Naive thymus-derived CD4-positive, alpha-beta T cell (primary cell): ENCODE results near the gene FAM193A. TPM values are rescaled to one million over a fixed set of nuclear protein-coding genes. Genes with fewer than 3 reads are reported as not detected.

ENCODE experiments used
- ATAC-seq: fragments of 150-1000 bp; cut with Tn5 transposase; 2 replicates; pipeline ENCODE4 v1.10.0; 2021; ENCODE audit warnings: mild to moderate bottlenecking, moderate library complexity
- CTCF ChIA-PET: fragments of 350-600 bp; sonication (Branson Sonifier 250); formaldehyde crosslinking; loops from one replicate; lab custom pipeline; 2021; ENCODE audit warnings: antibody characterized with exemption; lab: Charles Lee
- POLR2A ChIA-PET: fragments of 350-600 bp; sonication (Branson Sonifier 250); formaldehyde crosslinking; loops from one replicate; lab custom pipeline; 2021; ENCODE audit warnings: antibody characterized with exemption, inconsistent platforms; lab: Charles Lee
- DNase-seq, 9 donors: peaks; one replicate each; pipeline versions ENCODE4 v3.0.0 to v3.0.0-alpha.2; 2020 to 2022; ENCODE audit warnings: mixed read lengths in 1 of 9
- H3K27ac ChIP-seq: one replicate; pipeline ENCODE4 v1.7.0; 2013; ENCODE audit warnings: mild to moderate bottlenecking, low read depth, low read length, moderate library complexity
- H3K27me3 ChIP-seq, 2 donors: one replicate each; pipeline ENCODE4 v1.7.0; 2013; ENCODE audit warnings: low read length in 2 of 2, mild to moderate bottlenecking in 2 of 2, moderate library complexity in 2 of 2; ENCODE audit not compliant: control insufficient read depth in 2 of 2, insufficient read depth in 2 of 2
- H3K36me3 ChIP-seq, 3 experiments: 1 replicate in 2 of 3; 2 replicates in 1 of 3; pipeline ENCODE4 v1.7.0; 2013; ENCODE audit warnings: low read length in 3 of 3, mild to moderate bottlenecking in 3 of 3, moderate library complexity in 1 of 3; ENCODE audit not compliant: insufficient read depth in 3 of 3, control insufficient read depth in 2 of 3
- H3K4me1 ChIP-seq, 2 donors: one replicate each; pipeline ENCODE4 v1.7.0; 2013; ENCODE audit warnings: low read length in 2 of 2, mild to moderate bottlenecking in 2 of 2, moderate library complexity in 1 of 2; ENCODE audit not compliant: control insufficient read depth in 2 of 2, insufficient read depth in 2 of 2
- H3K4me3 ChIP-seq: 2 replicates; pipeline ENCODE4 v1.7.0; 2013; ENCODE audit warnings: mild to moderate bottlenecking, low read length
- H3K9me3 ChIP-seq, 3 experiments: 1 replicate in 2 of 3; 2 replicates in 1 of 3; pipeline ENCODE4 v1.7.0; 2013; ENCODE audit warnings: low read length in 3 of 3; ENCODE audit not compliant: control insufficient read depth in 2 of 3
- H3K27ac Mint-ChIP-seq, 9 donors: one replicate each; pipeline ENCODE4 v1.8.0; 2020 to 2022; ENCODE audit warnings: mixed read lengths in 9 of 9, mild to moderate bottlenecking in 8 of 9, moderate library complexity in 5 of 9, inconsistent platforms in 2 of 9
- H3K27me3 Mint-ChIP-seq, 5 donors: one replicate each; pipeline ENCODE4 v1.8.0; 2021 to 2022; ENCODE audit warnings: mixed read lengths in 5 of 5, mild to moderate bottlenecking in 1 of 5
- H3K36me3 Mint-ChIP-seq, 5 donors: one replicate each; pipeline ENCODE4 v1.8.0; 2020 to 2022; ENCODE audit warnings: mixed read lengths in 5 of 5, mild to moderate bottlenecking in 3 of 5, inconsistent platforms in 1 of 5
- H3K4me1 Mint-ChIP-seq, 7 donors: one replicate each; pipeline ENCODE4 v1.8.0; 2020 to 2022; ENCODE audit warnings: mixed read lengths in 7 of 7, mild to moderate bottlenecking in 3 of 7, inconsistent platforms in 1 of 7
- H3K4me3 Mint-ChIP-seq, 10 donors: one replicate each; pipeline ENCODE4 v1.8.0; 2020 to 2022; ENCODE audit warnings: mild to moderate bottlenecking in 10 of 10, mixed read lengths in 10 of 10, moderate library complexity in 6 of 10, inconsistent platforms in 2 of 10
- H3K9me3 Mint-ChIP-seq, 11 donors: one replicate each; pipeline ENCODE4 v1.8.0; 2020 to 2022; ENCODE audit warnings: mixed read lengths in 11 of 11, mild to moderate bottlenecking in 4 of 11, inconsistent platforms in 1 of 11, moderate library complexity in 1 of 11
- intact Hi-C, 2 donors: fragments of 100-400 bp; cut with micrococcal nuclease; formaldehyde crosslinking; loops; one replicate each; pipeline ENCODE4 v1.15.1; 2023
- polyA plus RNA-seq, 2 donors: library from polyadenylated mRNA; unstranded; fragments of 300-500 nt; fragmentation: Illumina TruSeq; gene quantifications; one replicate each; pipeline ENCODE4 v1.2.3, GENCODE V29; 2021
- total RNA-seq, 6 experiments: library from RNA in 5 of 6; stranded (reverse) in 5 of 6; gene quantifications; 1 replicate in 5 of 6; 2 replicates in 1 of 6; pipeline ENCODE4 v1.2.3 and lab custom pipeline; 2021 to 2026

FAM193A gene
- total and polyA plus RNA-seq, 7 experiments from 2014 or later: 2.2 to 47.2 (median 39.8) TPM

- peak overlapping the region in 1 of 9 donors; percentile 46 for H3K27ac Mint-ChIP-seq
- ATAC-seq: no peak
- intact Hi-C loops: loop anchor here (2.0 kb wide), 4 partner anchors 77 to 197 kb away; partner anchors contain the start of genes ADD1 (in 1 of the 2), GRK4 (in 1 of the 2) and NOP14 (in 1 of the 2)
- Histone ChIP-seq H3K9me3 (no peaks in the 10 kb centered on the region), H3K4me3 (no peak overlapping the region), H3K27ac (no peak overlapping the region), H3K4me1 (peaks cover 0 to 5% of the 10 kb centered on the region in 2 donors), H3K36me3 (no peaks in the 10 kb centered on the region), H3K27me3 (no peaks in the 10 kb centered on the region)
- ChIA-PET CTCF (interaction anchor here (0.6 to 0.9 kb wide), 2 partner anchors 106 to 286 kb away, joined by 3 read pairs; no protein-coding TSS in a partner anchor), POLR2A (interaction anchor here (1.1 kb wide), 1 partner anchor 75 kb away, joined by 3 read pairs; no protein-coding TSS in a partner anchor)
- H3K36me3 Mint-ChIP-seq: peaks cover 0 to 13% (median 0%) of the 10 kb centered on the region in 5 donors
- H3K27me3 Mint-ChIP-seq: no peaks in the 10 kb centered on the region
- DNase-seq: no peak
- peaks cover 5 to 21% (median 9%) of the 10 kb centered on the region in 7 donors for H3K4me1 Mint-ChIP-seq
- peaks cover 0 to 7% (median 0%) of the 10 kb centered on the region in 11 donors for H3K9me3 Mint-ChIP-seq
- no peak overlapping the region for H3K4me3 Mint-ChIP-seq
These were observed 229.5 kb downstream of the FAM193A start for GRCh38 chr4:2765832-2766526.

GRCh38 chr4:2767046-2767704 lies 230.7 kb downstream of the FAM193A start:
- Histone ChIP-seq H3K4me3 (no peak overlapping the region), H3K36me3 (no peaks in the 10 kb centered on the region), H3K4me1 (peaks cover 0 to 12% of the 10 kb centered on the region in 2 donors), H3K9me3 (no peaks in the 10 kb centered on the region), H3K27ac (no peak overlapping the region), H3K27me3 (no peaks in the 10 kb centered on the region)
- Mint-ChIP-seq H3K27me3 (no peaks in the 10 kb centered on the region), H3K27ac (peak overlapping the region in 1 of 9 donors; percentile 46), H3K9me3 (peaks cover 0 to 9% (median 0%) of the 10 kb centered on the region in 11 donors), H3K36me3 (peaks cover 0 to 13% (median 0%) of the 10 kb centered on the region in 5 donors), H3K4me1 (peaks cover 7 to 30% (median 15%) of the 10 kb centered on the region in 7 donors), H3K4me3 (peak overlapping the region in 1 of 10 donors; percentile 20)
- CTCF ChIA-PET: interaction anchor here (1.2 kb wide), 1 partner anchor 37 kb away, joined by 3 read pairs; no protein-coding TSS in a partner anchor
- DNase-seq: no peak
- POLR2A ChIA-PET: interaction anchor here (0.6 to 1.1 kb wide), 3 partner anchors 74 to 115 kb away, joined by 3 read pairs; no protein-coding TSS in a partner anchor
- no peak for ATAC-seq
- intact Hi-C loops: no loop called here

- no peak for DNase-seq
- peaks cover 0 to 9% (median 0%) of the 10 kb centered on the region in 11 donors for H3K9me3 Mint-ChIP-seq
- no peak overlapping the region for H3K4me3 Mint-ChIP-seq
- peaks cover 0 to 12% of the 10 kb centered on the region in 2 donors for H3K4me1 ChIP-seq
- no peaks in the 10 kb centered on the region for H3K9me3 ChIP-seq
- intact Hi-C loops: no loop called here
- H3K36me3 Mint-ChIP-seq: peaks cover 0 to 13% (median 0%) of the 10 kb centered on the region in 5 donors
- ChIA-PET POLR2A (interaction anchor here (1.1 kb wide), 1 partner anchor 77 kb away, joined by 3 read pairs; no protein-coding TSS in a partner anchor), CTCF (interaction anchor here (1.0 to 1.2 kb wide), 2 partner anchors 8 to 37 kb away, joined by 3 read pairs; no protein-coding TSS in a partner anchor)
- no peak overlapping the region for H3K27ac ChIP-seq
- no peak overlapping the region for H3K27ac Mint-ChIP-seq
- H3K27me3 Mint-ChIP-seq: no peaks in the 10 kb centered on the region
- H3K27me3 ChIP-seq: no peaks in the 10 kb centered on the region
- no peak overlapping the region for H3K4me3 ChIP-seq
- H3K4me1 Mint-ChIP-seq: peaks cover 7 to 30% (median 15%) of the 10 kb centered on the region in 7 donors
- H3K36me3 ChIP-seq: no peaks in the 10 kb centered on the region
- ATAC-seq: no peak
These were observed 231.2 kb downstream of the FAM193A start for GRCh38 chr4:2767705-2768074.

- Mint-ChIP-seq H3K4me1 (peaks cover 7 to 30% (median 15%) of the 10 kb centered on the region in 7 donors), H3K36me3 (peaks cover 0 to 13% (median 0%) of the 10 kb centered on the region in 5 donors), H3K27me3 (no peaks in the 10 kb centered on the region), H3K27ac (no peak overlapping the region), H3K4me3 (no peak overlapping the region), H3K9me3 (peaks cover 0 to 9% (median 0%) of the 10 kb centered on the region in 11 donors)
- H3K9me3 ChIP-seq: no peaks in the 10 kb centered on the region
- DNase-seq (no peak), ATAC-seq (no peak)
- no peaks in the 10 kb centered on the region for H3K36me3 ChIP-seq
- no peaks in the 10 kb centered on the region for H3K27me3 ChIP-seq
- H3K4me3 ChIP-seq: no peak overlapping the region
- ChIA-PET POLR2A (interaction anchor here (1.1 kb wide), 1 partner anchor 77 kb away, joined by 3 read pairs; no protein-coding TSS in a partner anchor), CTCF (interaction anchor here (1.0 kb wide), 1 partner anchor 8 kb away, joined by 3 read pairs; no protein-coding TSS in a partner anchor)
- H3K4me1 ChIP-seq: peaks cover 0 to 12% of the 10 kb centered on the region in 2 donors
- intact Hi-C loops: no loop called here
- H3K27ac ChIP-seq: no peak overlapping the region
These were observed 231.7 kb downstream of the FAM193A start for GRCh38 chr4:2768124-2768523.

- peaks cover 0 to 9% (median 0%) of the 10 kb centered on the region in 11 donors for H3K9me3 Mint-ChIP-seq
These were observed 232.5 kb downstream of the FAM193A start for GRCh38 chr4:2768921-2769336.

GRCh38 chr4:2771264-2771663 lies 234.8 kb downstream of the FAM193A start:
- peaks cover 0 to 13% (median 0%) of the 10 kb centered on the region in 5 donors for H3K36me3 Mint-ChIP-seq
- Histone ChIP-seq H3K4me3 (no peak overlapping the region), H3K27me3 (no peaks in the 10 kb centered on the region), H3K27ac (no peak overlapping the region), H3K36me3 (no peaks in the 10 kb centered on the region), H3K9me3 (no peaks in the 10 kb centered on the region), H3K4me1 (peaks cover 0 to 12% of the 10 kb centered on the region in 2 donors)
- ChIA-PET POLR2A (interaction anchor here (0.7 to 1.2 kb wide), 5 partner anchors 12 to 86 kb away, joined by 3 to 4 read pairs (median 3); no protein-coding TSS in a partner anchor), CTCF (interaction anchor here (0.6 kb wide), 1 partner anchor 42 kb away, joined by 3 read pairs; no protein-coding TSS in a partner anchor)
- no peaks in the 10 kb centered on the region for H3K27me3 Mint-ChIP-seq
- DNase-seq (no peak), ATAC-seq (no peak)
- peak overlapping the region in 6 of 9 donors; percentile 25 to 56 (median 49) for H3K27ac Mint-ChIP-seq
- peaks cover 7 to 26% (median 13%) of the 10 kb centered on the region in 7 donors for H3K4me1 Mint-ChIP-seq
- intact Hi-C loops: no loop called here
- no peak overlapping the region for H3K4me3 Mint-ChIP-seq
- H3K9me3 Mint-ChIP-seq: peaks cover 0 to 9% (median 0%) of the 10 kb centered on the region in 11 donors

More at GRCh38 chr4:2768921-2769336, 232.5 kb downstream of the FAM193A start:
- H3K36me3 ChIP-seq: no peaks in the 10 kb centered on the region
- no peaks in the 10 kb centered on the region for H3K27me3 Mint-ChIP-seq
- intact Hi-C loops: no loop called here
- POLR2A ChIA-PET: no interaction called here
- H3K27ac ChIP-seq: no peak overlapping the region
- CTCF ChIA-PET: interaction anchor here (1.0 kb wide), 1 partner anchor 9 kb away, joined by 3 read pairs; no protein-coding TSS in a partner anchor
- peaks cover 7 to 30% (median 15%) of the 10 kb centered on the region in 7 donors for H3K4me1 Mint-ChIP-seq
- no peak for ATAC-seq
- H3K36me3 Mint-ChIP-seq: peaks cover 0 to 13% (median 0%) of the 10 kb centered on the region in 5 donors
- H3K27me3 ChIP-seq: no peaks in the 10 kb centered on the region
- H3K4me3 Mint-ChIP-seq: no peak overlapping the region
- H3K4me3 ChIP-seq: no peak overlapping the region
- H3K27ac Mint-ChIP-seq: peak overlapping the region in 1 of 9 donors; percentile 21
- no peak for DNase-seq
- H3K4me1 ChIP-seq: peaks cover 0 to 12% of the 10 kb centered on the region in 2 donors
- no peaks in the 10 kb centered on the region for H3K9me3 ChIP-seq
